HS-27A (cell line): ENCODE data around the gene HEPHL1.

Source experiments
- DNase-seq: peaks from one replicate; pipeline ENCODE4 v3.0.0-alpha.2; 2012; ENCODE audit warnings: low read depth, missing footprints

HEPHL1 gene

DNA sequence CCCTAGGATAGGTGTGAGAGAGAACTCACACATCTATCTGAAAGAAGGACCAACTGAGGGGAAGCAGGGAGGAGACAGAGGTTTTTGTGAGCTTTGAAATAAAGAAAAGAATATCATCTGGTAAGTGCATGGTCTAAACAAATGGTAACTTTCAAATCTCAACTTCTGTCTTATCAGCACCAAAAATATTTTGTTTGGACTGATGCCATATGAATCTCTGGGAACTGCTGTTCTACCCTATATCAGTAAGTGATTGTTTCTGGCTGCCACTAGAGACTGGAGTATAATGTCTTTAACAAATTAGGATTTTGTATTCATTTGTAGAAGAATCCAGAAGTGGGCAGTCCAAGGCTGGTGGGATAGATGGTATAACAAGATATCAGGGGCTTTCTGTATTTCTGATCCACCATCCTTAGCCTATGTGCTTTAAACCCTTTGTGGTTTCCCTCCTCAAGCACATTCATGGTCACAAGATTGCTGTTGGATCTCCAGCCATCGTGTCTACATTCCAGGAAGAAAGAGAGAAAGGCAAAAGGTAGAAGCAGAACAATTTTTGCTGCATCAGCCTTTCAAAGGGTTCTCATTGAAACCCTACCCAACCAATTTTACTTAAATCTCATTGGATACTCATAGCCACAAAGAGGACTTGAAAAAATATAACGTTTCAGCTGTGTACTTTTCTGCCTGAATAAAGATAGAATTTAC is 4.7 kb downstream of the HEPHL1 start:
- no peak for DNase-seq

DNA sequence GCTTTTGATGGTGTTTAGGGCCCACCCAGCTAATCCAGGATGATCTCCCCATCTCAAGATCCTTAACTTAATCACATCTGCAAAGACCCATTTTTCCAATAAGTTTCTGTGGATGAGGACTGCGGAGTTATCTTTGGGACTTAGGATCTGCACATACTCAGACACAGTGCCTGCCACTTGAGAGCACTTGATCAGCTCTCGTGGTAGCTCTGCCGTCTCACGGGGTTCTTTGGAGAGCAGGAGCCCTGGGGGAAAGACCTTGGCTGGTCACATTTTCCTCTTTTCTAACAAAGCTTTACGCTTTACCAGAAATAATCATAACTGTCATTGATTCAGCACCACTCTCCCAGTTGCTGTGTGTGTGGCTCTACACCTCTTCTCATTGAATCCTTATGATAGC is 6.1 kb downstream of the HEPHL1 start:
- DNase-seq, result no peak

DNA sequence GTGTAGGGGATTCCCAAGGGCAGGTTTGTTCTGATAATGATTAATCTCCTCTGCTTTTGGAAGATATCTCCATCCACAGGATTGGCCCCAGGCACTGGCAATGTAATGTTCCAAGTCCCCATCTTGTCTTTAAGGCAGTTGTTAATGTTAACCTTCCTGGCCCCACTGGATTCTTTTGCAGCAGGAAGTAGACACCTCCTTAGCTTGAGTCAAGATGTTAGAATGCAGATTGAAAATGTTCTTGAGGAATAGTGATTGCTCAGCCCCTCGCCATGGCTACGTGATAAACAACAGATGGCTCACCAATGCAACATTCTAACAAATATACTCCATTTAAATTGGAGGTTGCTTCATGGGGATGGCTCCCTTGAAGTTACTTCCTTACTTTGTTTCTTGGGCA is 7.3 kb downstream of the HEPHL1 start:
- no peak for DNase-seq

DNA sequence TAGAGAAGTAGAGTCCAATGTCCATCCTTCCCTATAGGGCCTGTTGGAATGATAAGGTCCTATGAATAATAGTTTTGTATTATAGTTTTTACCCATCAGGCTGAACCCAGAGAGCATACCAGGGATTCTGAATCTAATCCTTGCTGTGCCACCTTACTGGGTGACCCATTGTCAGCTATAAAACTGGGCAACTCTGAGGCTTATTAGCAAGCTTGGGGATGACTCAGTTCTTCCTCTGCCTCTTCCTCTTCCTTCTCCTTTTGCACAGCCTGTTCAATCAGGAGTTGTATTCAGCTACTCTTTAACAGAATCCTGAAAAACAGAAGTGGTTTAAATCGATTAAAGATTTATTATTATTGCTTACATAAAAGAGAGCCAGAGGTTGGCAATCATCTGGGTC is 8.9 kb downstream of the HEPHL1 start:
- no peak for DNase-seq

DNA sequence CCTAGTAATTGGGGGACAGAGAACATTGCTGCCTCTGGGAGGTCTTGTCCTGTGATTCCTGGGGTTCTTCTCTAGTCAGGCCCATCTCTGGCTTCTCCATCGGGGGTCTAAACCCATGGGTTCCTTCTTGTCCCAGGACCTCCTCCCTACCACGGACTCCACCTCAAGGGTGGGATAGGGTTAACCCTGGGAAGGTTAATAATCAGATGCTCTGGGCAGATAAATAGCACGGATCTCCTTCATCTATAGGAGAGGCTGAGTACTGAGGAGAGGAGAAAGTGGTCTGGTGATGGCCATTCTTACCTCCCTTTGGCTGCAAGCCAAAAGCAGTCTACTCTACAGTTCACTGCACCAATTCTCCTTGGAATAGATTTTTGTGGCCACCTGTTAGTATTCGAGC is 10.5 kb downstream of the HEPHL1 start:
- DNase-seq, result no peak

DNA sequence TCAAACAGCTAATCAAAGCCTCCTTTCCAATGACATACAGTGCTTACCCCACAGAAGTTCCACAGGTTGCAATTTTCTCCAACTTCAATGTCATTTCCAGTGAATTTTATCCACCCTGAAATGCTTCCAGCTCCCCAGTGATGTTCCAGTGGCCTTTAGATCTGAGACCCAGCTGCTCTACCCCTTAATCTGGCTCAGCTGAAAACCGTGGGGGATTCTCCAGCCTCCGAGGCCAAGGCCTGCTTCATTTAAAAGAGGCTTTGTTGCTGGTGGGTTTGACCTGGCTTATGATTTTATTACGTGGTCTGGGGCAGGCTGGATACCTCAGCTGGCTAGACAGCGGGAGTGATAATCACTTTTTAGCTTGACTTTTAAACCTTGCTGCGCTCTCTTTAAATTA is 10.9 kb downstream of the HEPHL1 start:
- no peak for DNase-seq

DNA sequence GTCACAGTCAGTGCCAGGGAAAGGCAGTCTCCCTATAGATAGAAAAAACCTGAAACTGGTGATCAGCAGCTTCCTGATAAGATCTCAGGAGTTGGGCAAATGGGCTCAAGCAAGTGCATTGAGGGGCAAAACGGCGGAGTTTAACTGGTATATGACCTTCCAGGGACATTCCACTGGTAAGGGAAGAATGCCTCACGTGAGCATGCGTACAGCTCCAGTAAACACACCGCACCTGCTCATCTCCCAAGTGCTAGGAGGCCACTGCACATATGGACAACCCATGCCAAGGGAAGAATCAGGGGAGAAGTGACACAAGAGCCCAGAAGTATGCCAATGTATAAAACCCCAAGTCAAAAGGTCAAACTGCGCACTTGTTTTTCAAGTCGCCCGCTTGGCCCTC is 11.6 kb downstream of the HEPHL1 start:
- no peak for DNase-seq

DNA sequence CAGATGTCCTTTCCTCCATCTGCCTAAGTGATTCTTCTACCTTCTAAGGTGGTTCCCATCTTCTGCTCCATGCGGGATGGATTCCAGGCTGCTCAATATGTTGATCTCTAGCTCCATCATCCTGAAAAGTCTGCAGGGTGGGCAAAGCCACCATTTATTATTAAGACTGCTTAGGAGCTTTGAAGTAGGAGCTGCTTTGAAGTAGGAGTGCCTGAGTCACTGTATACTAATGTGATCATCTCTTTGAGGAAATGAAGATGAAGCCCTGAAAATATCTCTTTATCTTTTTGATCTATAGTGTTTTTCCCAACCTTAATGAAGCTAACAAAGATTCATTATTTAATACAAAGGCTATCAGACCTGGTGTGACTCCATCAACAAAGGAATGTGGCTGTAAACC is 13.1 kb downstream of the HEPHL1 start:
- no peak for DNase-seq

DNA sequence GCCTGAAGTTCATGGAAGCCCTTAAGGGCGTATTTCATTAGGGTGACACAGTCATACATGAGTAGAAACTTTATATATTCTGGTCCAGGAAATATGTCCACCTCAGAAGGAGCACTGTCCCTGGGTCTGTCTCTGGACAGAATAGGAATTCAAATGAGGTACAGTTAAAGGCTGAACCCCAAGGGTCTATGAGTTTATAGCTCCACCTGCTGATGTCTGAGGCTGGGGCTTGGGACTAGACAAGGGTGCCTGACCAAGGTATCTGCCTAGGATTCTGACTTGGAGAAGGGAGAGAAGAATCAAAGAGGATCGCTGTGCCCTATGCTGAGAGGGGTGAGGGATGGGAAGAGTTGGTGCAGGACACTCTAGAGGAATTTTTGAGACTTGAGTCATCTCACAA is 14.9 kb downstream of the HEPHL1 start:
- DNase-seq, result no peak

DNA sequence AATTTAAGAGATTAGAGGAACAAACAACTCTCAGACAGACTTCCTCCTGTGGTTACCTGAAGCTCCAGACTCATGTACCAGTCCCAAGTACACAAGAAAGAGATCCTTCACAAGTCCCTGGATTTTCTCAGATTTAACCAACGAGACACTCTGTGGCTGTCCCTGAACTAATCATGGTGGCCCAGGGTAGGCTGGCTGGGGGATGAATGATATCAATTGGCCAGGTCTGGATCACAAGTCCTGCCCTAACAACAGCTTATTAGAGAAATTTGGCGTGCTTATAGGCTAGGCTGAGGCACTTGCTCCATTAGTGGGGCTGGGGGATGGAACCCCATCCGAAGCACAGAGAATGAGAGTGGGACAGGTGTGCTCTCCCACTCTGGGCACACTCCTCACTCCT is 22.1 kb downstream of the HEPHL1 start:
- DNase-seq, result no peak

DNA sequence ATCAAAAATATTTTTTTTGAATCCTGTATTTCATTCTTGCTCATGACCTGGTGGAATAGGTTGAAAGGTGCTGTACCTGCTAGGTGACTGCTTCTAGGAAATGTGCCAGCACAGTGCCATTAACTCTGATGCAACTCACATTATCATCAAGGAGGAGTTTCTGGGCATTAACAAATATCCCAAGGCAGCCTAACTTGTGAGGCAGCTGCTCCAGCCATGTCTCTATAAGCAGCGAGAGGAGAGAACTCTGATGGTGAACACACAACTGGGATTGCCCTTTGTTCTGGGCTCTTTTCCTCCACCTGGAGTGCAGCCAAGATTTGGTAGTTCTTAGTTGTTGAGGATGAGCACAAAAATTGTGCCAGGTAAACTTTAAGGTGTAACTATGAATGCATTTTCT is 25.6 kb downstream of the HEPHL1 start:
- DNase-seq, result no peak

DNA sequence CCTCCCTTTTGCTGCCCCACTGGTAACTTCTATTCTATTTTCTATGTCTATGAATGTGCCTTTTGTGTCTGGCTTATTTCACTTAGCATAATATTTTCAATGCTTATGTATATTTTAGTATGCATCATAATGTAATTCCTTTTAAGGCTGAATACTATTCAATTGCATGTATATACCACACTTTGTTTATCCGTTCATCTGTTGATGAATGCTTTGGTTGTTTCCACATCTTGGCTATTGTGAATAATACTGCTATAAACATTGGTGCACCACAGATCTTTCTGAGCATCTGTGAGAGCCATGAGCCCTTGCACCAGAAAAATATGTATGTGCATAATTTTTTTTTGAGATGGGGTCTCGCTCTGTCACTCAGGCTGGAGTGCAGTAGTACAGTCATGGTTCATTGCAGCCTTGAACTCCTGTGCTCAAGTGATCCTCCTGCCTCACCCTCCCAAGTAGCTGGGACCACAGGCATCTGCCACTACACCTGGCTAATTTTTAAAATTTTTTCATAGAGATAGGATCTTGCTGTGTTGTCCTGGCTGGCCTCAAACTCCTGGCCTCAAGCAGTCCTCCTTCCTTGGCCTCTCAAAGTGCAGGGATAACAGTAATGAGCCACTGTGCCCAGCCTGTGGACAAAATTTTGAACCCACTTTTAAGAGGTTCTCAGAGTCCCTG is 27.0 kb downstream of the HEPHL1 start:
- DNase-seq, result no peak

DNA sequence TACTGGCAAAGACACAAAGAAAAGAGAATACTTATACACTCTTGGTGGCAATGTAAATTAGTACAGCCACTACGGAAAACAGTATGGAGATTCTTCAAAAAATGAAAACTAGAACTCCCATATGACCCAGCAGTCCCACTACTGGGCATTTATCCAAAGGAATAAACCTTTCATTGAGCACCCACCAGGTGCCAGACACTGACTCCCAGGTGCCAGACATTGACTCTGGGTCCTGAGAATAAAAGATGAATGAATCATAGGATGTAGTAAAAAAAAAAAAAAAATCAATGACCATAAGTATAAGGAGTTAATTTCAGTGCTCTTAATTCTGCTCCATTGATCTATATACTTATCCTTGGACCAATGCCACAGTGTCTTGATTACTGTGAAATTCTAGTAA is 28.2 kb downstream of the HEPHL1 start:
- no peak for DNase-seq

DNA sequence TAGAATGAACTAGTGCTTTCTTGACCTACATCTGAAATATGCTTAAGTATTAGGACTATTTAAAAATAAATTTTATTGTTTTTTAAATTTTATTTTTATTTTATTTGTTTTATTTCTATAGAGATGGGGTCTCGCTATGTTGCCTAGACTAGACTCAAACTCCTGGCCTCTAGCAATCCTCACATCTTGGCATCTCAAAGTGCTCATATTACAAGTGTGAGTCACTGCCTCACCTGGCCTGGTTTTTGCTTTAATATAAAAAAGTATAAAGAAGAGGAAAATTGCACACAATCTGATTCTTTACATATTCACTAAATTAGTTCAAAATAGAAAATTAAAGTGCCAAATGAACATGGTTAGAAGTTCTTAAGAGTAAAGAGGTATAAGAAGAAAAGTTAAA is 37.5 kb downstream of the HEPHL1 start:
- DNase-seq, result no peak

DNA sequence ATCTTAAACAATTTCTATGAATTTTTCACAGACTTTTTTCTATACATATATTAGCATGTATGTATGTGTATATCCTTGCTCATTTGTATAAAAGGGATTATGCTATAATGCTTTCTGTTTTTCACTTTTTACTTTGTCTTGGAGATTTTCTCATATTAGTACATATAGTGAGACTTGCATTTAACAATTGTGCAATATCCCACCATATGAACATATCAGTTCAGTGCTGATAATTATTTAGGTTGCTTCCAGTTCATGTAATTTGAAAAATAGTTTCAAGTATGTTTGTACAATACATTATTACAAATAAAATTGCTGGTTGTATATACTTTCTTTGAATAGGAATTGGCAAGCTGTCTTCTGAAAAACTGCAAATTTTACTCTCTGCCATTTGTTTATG is 37.9 kb downstream of the HEPHL1 start:
- DNase-seq, result no peak

DNA sequence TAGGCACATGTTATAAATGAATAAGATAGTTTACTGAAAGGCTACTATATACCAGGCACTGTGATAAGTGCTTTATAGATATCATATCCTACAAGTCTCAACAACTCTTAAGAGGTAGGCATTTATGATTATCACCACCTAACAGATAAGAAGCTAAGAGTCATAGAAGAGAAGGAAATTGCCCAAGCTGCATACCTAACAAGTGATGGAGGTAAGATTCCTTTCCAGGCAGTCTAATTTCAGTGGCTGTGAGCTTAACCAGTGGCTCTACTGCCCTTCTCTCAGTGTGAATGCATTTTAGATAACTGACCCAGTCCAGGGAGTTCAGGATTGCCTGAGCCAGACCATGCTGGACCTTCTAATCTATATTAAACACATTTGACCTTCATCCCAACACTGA is 39.2 kb downstream of the HEPHL1 start:
- no peak for DNase-seq

DNA sequence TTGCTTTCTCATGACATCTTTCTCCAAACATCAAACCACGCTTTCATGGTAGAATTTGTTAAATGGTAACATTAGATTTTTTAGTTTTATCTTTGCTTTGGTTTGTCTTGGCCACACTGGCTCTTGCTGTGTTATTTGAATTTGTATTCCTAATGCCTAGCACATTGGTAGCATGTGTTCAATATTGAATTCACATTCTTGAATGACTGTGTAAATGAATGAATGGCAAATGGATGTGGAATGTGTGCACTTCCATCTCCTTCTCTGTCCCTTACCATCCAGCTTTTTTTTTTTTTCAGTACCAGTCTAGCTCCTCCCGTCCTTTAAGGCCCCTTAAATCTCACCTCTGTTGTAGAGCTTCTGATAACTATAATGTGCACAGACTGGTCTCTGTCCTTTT is 41.2 kb downstream of the HEPHL1 start:
- DNase-seq, result no peak

DNA sequence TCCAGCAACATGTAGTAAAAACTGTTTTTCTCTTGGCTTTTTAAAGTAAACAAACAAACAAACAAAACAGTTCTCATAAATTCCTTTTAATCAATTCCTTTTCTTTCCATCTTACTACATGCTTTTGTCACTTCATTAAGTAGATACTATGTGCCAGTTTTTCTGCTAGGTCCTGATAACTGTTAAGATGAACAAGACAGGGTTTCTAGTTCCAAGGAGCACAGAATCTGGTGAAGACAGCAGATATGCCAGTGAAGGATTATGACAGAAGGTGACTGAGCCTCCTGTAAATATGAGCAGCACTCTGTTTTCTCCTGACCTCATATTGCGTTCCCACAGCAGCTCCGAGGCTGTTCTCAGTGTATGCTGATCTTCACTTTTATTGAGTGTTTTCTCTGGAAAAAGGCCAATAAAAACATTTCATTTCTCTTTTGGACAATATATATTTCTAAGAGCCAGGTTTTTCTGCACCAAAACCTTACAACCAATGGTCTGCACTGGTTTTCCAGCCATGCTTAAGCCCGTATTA is 45.8 kb downstream of the HEPHL1 start:
- no peak for DNase-seq

DNA sequence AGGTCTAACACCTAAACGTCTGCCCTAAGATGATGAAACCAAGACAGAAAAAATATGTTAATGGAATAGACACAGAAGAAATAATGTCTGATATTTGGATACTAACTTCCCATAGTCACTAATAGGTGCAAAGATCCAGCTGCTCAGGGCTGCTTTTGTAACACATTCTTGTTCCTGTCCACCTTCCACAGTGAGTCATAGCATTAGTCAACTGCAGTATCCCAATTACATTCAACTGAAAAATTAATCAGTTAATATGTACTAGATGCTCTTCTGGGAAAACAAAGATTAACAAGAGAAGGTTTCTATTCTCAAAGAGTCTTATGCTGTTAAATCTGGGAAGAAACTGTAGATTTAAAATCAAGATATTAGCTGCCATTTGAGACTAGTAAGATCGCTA is 47.6 kb downstream of the HEPHL1 start:
- no peak for DNase-seq

DNA sequence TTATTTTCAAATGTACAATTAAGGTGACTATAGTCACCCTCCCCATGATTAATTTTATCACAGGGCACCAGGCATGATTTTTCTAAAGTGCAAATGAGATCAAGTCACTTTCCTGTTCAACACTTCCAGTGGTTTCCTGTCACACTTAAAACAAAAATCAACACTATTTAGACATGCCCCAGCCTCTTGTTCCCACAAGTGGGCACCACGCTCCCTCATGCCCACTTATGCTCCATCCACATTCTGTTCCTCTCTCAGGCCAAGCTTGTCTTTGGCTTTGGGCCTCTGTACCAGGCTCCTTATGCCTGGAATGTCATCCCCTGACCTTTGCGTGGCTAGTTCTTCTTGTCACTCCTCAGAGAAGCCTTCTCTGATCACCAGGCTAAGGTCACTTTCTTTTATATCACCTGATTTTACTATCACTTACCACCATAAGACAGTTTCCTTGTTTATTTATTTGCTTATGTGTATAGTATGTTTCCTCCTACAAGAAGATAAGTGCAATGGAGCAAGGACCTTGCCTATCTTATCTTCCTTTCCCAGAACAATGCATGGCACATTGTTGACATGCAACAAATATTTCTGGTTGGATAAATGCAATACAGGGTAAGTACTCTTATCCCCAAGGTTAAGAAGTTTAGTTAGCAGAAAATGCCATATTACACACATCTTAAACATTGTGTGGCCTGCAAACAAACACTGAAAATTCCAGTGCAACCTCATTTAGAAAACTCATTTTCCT is 56.6 kb downstream of the HEPHL1 start:
- DNase-seq, result no peak

DNA sequence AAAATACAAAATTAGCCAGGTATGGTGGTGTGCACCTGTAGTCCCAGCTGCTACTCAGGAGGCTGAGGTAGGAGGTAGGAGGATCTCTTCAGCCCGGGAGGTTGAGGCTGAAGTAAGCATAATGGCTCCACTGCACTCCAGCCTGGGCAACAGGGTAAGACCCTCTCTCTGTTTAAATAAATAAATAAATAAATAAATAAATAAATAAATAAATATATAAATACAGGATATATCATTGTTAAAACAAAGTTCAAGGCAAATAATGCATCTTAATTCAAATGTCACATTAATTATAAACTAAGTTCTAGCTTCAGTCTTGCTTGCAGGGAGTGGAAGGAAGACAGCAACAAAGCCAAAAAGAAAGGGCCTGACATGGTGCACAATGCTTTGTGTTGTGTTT is 63.0 kb downstream of the HEPHL1 start:
- no peak for DNase-seq

DNA sequence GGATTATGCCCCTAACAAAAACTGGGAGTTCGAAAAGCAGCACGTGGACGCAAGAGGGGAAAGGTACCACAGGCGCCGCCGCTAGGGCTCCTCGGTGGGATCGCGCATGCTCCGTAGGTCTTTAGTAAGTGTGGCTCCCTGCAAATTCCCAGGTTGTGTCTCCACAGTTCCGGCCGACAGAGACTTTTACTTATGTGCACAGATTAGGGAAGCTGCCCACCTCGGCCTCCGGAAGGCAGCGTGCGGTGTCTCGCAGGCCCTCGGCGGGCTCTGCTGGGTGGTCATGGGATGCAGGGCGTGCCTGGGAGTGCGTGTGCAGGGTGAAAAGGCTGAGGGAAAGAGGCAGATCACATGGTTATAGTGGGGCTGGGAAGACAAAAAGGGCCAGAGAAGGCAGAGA is 67.8 kb downstream of the HEPHL1 start:
- DNase-seq, result no peak

DNA sequence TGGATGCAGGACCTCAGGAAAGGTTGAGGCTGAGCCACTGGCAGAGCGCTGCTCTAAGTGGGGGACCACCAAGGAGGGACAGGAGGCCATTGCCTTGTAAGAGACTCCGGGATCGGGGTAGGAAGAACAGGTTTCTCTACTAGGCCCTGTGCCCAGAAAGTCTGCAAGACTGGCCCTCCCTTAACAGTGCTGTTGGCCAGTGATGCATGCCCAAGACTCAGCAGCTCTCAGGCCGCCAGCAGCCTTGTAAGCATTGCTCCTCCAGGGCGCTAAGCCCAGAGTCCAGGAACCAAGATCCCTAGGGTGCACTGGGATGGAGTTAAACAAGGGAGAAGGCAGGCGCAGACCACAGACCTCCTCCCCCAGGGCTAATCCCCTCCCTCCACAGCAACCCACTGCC is 68.2 kb downstream of the HEPHL1 start:
- DNase-seq, result no peak
